ENCODE measurements around the gene GNB1. TPM values are rescaled to one million over a fixed set of nuclear protein-coding genes. Genes with fewer than 3 reads are reported as not detected.

Gene GNB1
- total RNA-seq, 2 experiments from 2014 or later, result 138 to 149 TPM

- H3K27ac ChIP-seq (ENCODE audit: low read depth in 1 of 2, low read length in 2 of 2), result peak overlapping the region in 1 of 2 donors; percentile 14
- H3K9me3 ChIP-seq (ENCODE audit: control insufficient read depth in 1 of 2, insufficient read depth in 1 of 2, low read length in 2 of 2), result no peaks in the 10 kb centered on the region
- TF ChIP-seq, protein P1, sequence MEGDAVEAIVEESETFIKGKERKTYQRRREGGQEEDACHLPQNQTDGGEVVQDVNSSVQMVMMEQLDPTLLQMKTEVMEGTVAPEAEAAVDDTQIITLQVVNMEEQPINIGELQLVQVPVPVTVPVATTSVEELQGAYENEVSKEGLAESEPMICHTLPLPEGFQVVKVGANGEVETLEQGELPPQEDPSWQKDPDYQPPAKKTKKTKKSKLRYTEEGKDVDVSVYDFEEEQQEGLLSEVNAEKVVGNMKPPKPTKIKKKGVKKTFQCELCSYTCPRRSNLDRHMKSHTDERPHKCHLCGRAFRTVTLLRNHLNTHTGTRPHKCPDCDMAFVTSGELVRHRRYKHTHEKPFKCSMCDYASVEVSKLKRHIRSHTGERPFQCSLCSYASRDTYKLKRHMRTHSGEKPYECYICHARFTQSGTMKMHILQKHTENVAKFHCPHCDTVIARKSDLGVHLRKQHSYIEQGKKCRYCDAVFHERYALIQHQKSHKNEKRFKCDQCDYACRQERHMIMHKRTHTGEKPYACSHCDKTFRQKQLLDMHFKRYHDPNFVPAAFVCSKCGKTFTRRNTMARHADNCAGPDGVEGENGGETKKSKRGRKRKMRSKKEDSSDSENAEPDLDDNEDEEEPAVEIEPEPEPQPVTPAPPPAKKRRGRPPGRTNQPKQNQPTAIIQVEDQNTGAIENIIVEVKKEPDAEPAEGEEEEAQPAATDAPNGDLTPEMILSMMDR (IDR thresholded peaks at IDR 0.05), result no peak
- ChIA-PET CTCF (interaction anchor here (1.1 kb wide), 1 partner anchor 112 kb away, joined by 4 read pairs; no protein-coding TSS in a partner anchor), POLR2A (no interaction called here)
- H3K27ac Mint-ChIP-seq, result peak overlapping the region; percentile 34
- peaks cover 47% of the 10 kb centered on the region for H3K4me1 ChIP-seq (ENCODE audit: insufficient read depth, low read length)
- H3K36me3 Mint-ChIP-seq (ENCODE audit: low read depth), result peaks cover 33% of the 10 kb centered on the region
- H3K4me1 Mint-ChIP-seq (ENCODE audit: low read depth), result peaks cover 42% of the 10 kb centered on the region
- H3K27me3 ChIP-seq (ENCODE audit: control insufficient read depth in 1 of 2, insufficient read depth in 2 of 2, low read length in 2 of 2), result no peaks in the 10 kb centered on the region
- H3K4me3 ChIP-seq (ENCODE audit: low read length), result no peak overlapping the region
- no peak for ATAC-seq (ENCODE audit: poor library complexity)
- peaks cover 3% of the 10 kb centered on the region for H3K9me3 Mint-ChIP-seq
- no peak for DNase-seq
- intact Hi-C loops (cut with DNase I, micrococcal nuclease), result no loop called here
- peak overlapping the region; percentile 65 for H3K4me3 Mint-ChIP-seq
- H3K36me3 ChIP-seq (ENCODE audit: insufficient read depth, low read length), result peaks cover 2% of the 10 kb centered on the region
- no peaks in the 10 kb centered on the region for H3K27me3 Mint-ChIP-seq
These were observed 115.3 kb downstream of the GNB1 start for GRCh38 chr1:1775327-1776226.

GRCh38 chr1:1773874-1774273 is 117.0 kb downstream of the GNB1 start:
- TF ChIP-seq, protein P1 (IDR thresholded peaks at IDR 0.05), result no peak
- Mint-ChIP-seq H3K27ac (no peak overlapping the region), H3K4me1 (ENCODE audit: low read depth) (peaks cover 25% of the 10 kb centered on the region), H3K36me3 (ENCODE audit: low read depth) (peaks cover 37% of the 10 kb centered on the region), H3K4me3 (no peak overlapping the region), H3K9me3 (peaks cover 3% of the 10 kb centered on the region), H3K27me3 (no peaks in the 10 kb centered on the region)
- peaks cover 4% of the 10 kb centered on the region for H3K36me3 ChIP-seq (ENCODE audit: insufficient read depth, low read length)
- no peak overlapping the region for H3K27ac ChIP-seq (ENCODE audit: low read depth in 1 of 2, low read length in 2 of 2)
- H3K4me3 ChIP-seq (ENCODE audit: low read length), result no peak overlapping the region
- intact Hi-C loops (cut with DNase I, micrococcal nuclease), result no loop called here
- POLR2A ChIA-PET, result no interaction called here
- H3K9me3 ChIP-seq (ENCODE audit: control insufficient read depth in 1 of 2, insufficient read depth in 1 of 2, low read length in 2 of 2), result no peaks in the 10 kb centered on the region
- no peak for ATAC-seq (ENCODE audit: poor library complexity)
- peaks cover 30% of the 10 kb centered on the region for H3K4me1 ChIP-seq (ENCODE audit: insufficient read depth, low read length)
- CTCF ChIA-PET, result no interaction called here
- H3K27me3 ChIP-seq (ENCODE audit: control insufficient read depth in 1 of 2, insufficient read depth in 2 of 2, low read length in 2 of 2), result no peaks in the 10 kb centered on the region
- no peak for DNase-seq

DNA sequence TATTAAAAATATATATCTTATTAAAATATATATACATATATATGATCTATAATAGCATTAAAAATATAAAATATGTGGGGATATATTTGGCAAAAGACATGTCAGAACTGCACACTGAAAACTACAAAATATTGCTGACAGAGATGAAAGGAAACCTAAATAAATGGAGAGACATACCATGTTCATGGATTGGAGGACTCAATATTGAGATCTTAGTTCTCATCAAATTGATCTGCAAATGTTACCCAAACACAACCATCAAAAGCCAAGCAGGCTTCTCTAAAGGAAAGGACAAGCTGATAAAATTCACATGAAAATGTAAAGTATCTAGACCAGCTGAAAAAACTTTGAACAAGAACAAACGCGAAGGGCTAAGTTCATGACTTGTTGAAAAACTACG is 119.8 kb downstream of the GNB1 start:
- H3K4me3 Mint-ChIP-seq, result peak overlapping the region; percentile 39
- no peak overlapping the region for H3K27ac Mint-ChIP-seq

More for the DNA sequence above, 119.8 kb downstream of the GNB1 start:
- ChIA-PET POLR2A (no interaction called here), CTCF (no interaction called here)
- TF ChIP-seq, protein P1 (IDR thresholded peaks at IDR 0.05), result no peak
- Mint-ChIP-seq H3K36me3 (ENCODE audit: low read depth) (peaks cover 46% of the 10 kb centered on the region), H3K9me3 (peaks cover 3% of the 10 kb centered on the region), H3K27me3 (no peaks in the 10 kb centered on the region), H3K4me1 (ENCODE audit: low read depth) (peaks cover 16% of the 10 kb centered on the region)
- no peaks in the 10 kb centered on the region for H3K27me3 ChIP-seq (ENCODE audit: control insufficient read depth in 1 of 2, insufficient read depth in 2 of 2, low read length in 2 of 2)
- intact Hi-C loops (cut with DNase I, micrococcal nuclease), result no loop called here
- peaks cover 19% of the 10 kb centered on the region for H3K36me3 ChIP-seq (ENCODE audit: insufficient read depth, low read length)
- H3K9me3 ChIP-seq (ENCODE audit: control insufficient read depth in 1 of 2, insufficient read depth in 1 of 2, low read length in 2 of 2), result no peaks in the 10 kb centered on the region
- H3K27ac ChIP-seq (ENCODE audit: low read depth in 1 of 2, low read length in 2 of 2), result no peak overlapping the region
- peaks cover 13% of the 10 kb centered on the region for H3K4me1 ChIP-seq (ENCODE audit: insufficient read depth, low read length)
- ATAC-seq (ENCODE audit: poor library complexity) (no peak), DNase-seq (no peak)
- H3K4me3 ChIP-seq (ENCODE audit: low read length), result no peak overlapping the region

Data from CD4-positive, alpha-beta T cell (primary cell).